H9 (cell line): ENCODE measurements around the gene GALNT4. TPM values are rescaled to one million over a fixed set of nuclear protein-coding genes. Genes with fewer than 3 reads are reported as not detected.

Experiments
- DNase-seq: peaks from one replicate; pipeline ENCODE4 v3.0.0-alpha.2; 2017
- H2AFZ ChIP-seq: one replicate; pipeline ENCODE4 v1.6.1; 2013; ENCODE audit warnings: mild to moderate bottlenecking, low read length, control low read depth, moderate library complexity
- H2AK5ac ChIP-seq: 2 replicates; pipeline ENCODE4 v1.6.1; 2013; ENCODE audit warnings: low read length, control low read depth, mixed read lengths; ENCODE audit not compliant: insufficient read length
- H2BK120ac ChIP-seq: one replicate; pipeline ENCODE4 v1.6.1; 2013; ENCODE audit warnings: low read depth, mild to moderate bottlenecking, low read length, control low read depth, inconsistent platforms; ENCODE audit not compliant: poor library complexity, severe bottlenecking
- H2BK12ac ChIP-seq: 2 replicates; pipeline ENCODE4 v1.6.1; 2013; ENCODE audit warnings: low read length, control low read depth, mixed read lengths, low read depth; ENCODE audit not compliant: insufficient read length
- H2BK15ac ChIP-seq: 2 replicates; pipeline ENCODE4 v1.6.1; 2013; ENCODE audit warnings: low read depth, low read length, control low read depth
- H2BK20ac ChIP-seq: one replicate; pipeline ENCODE4 v1.6.1; 2013; ENCODE audit warnings: low read depth, mild to moderate bottlenecking, low read length, control low read depth, inconsistent platforms; ENCODE audit not compliant: poor library complexity, severe bottlenecking
- H2BK5ac ChIP-seq: 2 replicates; pipeline ENCODE4 v1.6.1; 2013; ENCODE audit warnings: low read length, control low read depth, mixed read lengths; ENCODE audit not compliant: insufficient read length
- H3K14ac ChIP-seq: 2 replicates; pipeline ENCODE4 v1.6.1; 2013; ENCODE audit warnings: low read length, control low read depth; ENCODE audit not compliant: insufficient read depth
- H3K18ac ChIP-seq: 2 replicates; pipeline ENCODE4 v1.6.1; 2013; ENCODE audit warnings: low read depth, mild to moderate bottlenecking, mixed read lengths, low read length, control low read depth; ENCODE audit not compliant: insufficient read length
- H3K23ac ChIP-seq: 2 replicates; pipeline ENCODE4 v1.6.1; 2013; ENCODE audit warnings: low read length, control low read depth, mixed read lengths, low read depth; ENCODE audit not compliant: insufficient read length
- H3K23me2 ChIP-seq: 2 replicates; pipeline ENCODE4 v1.6.1; 2013; ENCODE audit warnings: low read depth, mild to moderate bottlenecking, mixed read lengths, low read length, control low read depth; ENCODE audit not compliant: insufficient read length, poor library complexity, severe bottlenecking
- H3K27ac ChIP-seq: 2 replicates; pipeline ENCODE4 v1.5.1; 2013; ENCODE audit warnings: low read length, control low read depth, mixed read lengths, low read depth; ENCODE audit not compliant: insufficient read length
- H3K27me3 ChIP-seq: 2 replicates; pipeline ENCODE4 v1.6.1; 2013; ENCODE audit warnings: low read length, control low read depth, inconsistent platforms; ENCODE audit not compliant: insufficient read depth
- H3K4ac ChIP-seq: 2 replicates; pipeline ENCODE4 v1.6.1; 2013; ENCODE audit warnings: low read depth, mild to moderate bottlenecking, control low read depth, inconsistent platforms, low read length, moderate library complexity
- H3K4me1 ChIP-seq: 2 replicates; pipeline ENCODE4 v1.6.1; 2013; ENCODE audit warnings: low read length, control low read depth, inconsistent platforms; ENCODE audit not compliant: insufficient read depth
- H3K4me2 ChIP-seq: 2 replicates; pipeline ENCODE4 v1.6.1; 2013; ENCODE audit warnings: low read length, control low read depth, mixed read lengths; ENCODE audit not compliant: insufficient read length, insufficient read depth
- H3K56ac ChIP-seq: 2 replicates; pipeline ENCODE4 v1.6.1; 2013; ENCODE audit warnings: low read depth, mild to moderate bottlenecking, mixed read lengths, low read length, control low read depth; ENCODE audit not compliant: insufficient read length
- H3K79me1 ChIP-seq: 2 replicates; pipeline ENCODE4 v1.6.1; 2013; ENCODE audit warnings: low read depth, mild to moderate bottlenecking, moderate library complexity, low read length, control low read depth, inconsistent platforms; ENCODE audit not compliant: insufficient read depth, poor library complexity, severe bottlenecking
- H3K79me2 ChIP-seq: 2 replicates; pipeline ENCODE4 v1.6.1; 2013; ENCODE audit warnings: low read length, control low read depth, inconsistent platforms; ENCODE audit not compliant: insufficient read depth
- H3K9ac ChIP-seq: 2 replicates; pipeline ENCODE4 v1.6.1; 2013; ENCODE audit warnings: low read length, control low read depth, mixed read lengths; ENCODE audit not compliant: insufficient read length; ENCODE audit errors: extremely low read depth
- H3K9me3 ChIP-seq: one replicate; pipeline ENCODE4 v1.6.1; 2013; ENCODE audit warnings: low read depth, low read length, inconsistent platforms; ENCODE audit not compliant: control insufficient read depth
- H3T11ph ChIP-seq: one replicate; pipeline ENCODE4 v1.6.1; 2013; ENCODE audit warnings: mild to moderate bottlenecking, low read length, control low read depth, inconsistent platforms
- H4K20me1 ChIP-seq: one replicate; pipeline ENCODE4 v1.6.1; 2013; ENCODE audit not compliant: control insufficient read depth, insufficient read length, insufficient read depth
- H4K5ac ChIP-seq: 2 replicates; pipeline ENCODE4 v1.6.1; 2013; ENCODE audit warnings: low read depth, mild to moderate bottlenecking, mixed read lengths, low read length, control low read depth; ENCODE audit not compliant: insufficient read length
- H4K8ac ChIP-seq: replicated peaks from 2 replicates; pipeline ENCODE4 v1.6.1; 2013; ENCODE audit warnings: low read length, control low read depth, mixed read lengths, low read depth; ENCODE audit not compliant: insufficient read length
- H4K91ac ChIP-seq: 2 replicates; pipeline ENCODE4 v1.6.1; 2013; ENCODE audit warnings: low read depth, mild to moderate bottlenecking, moderate library complexity, mixed read lengths, low read length, control low read depth; ENCODE audit not compliant: insufficient read length
- H3K27ac Mint-ChIP-seq, 3 experiments: 2 replicates in 2 of 3; 3 replicates in 1 of 3; pipeline ENCODE4 v1.8.0; 2020 to 2021; ENCODE audit warnings: mixed read lengths in 3 of 3, mild to moderate bottlenecking in 1 of 3, moderate library complexity in 1 of 3
- H3K27me3 Mint-ChIP-seq: 2 replicates; pipeline ENCODE4 v1.8.0; 2021; ENCODE audit warnings: low read depth, mild to moderate bottlenecking, moderate library complexity, mixed read lengths
- H3K36me3 Mint-ChIP-seq, 3 experiments: 2 replicates in 2 of 3; 3 replicates in 1 of 3; pipeline ENCODE4 v1.8.0; 2020 to 2021; ENCODE audit warnings: low read depth in 3 of 3, mixed read lengths in 3 of 3; ENCODE audit not compliant: insufficient read depth in 1 of 3
- H3K4me1 Mint-ChIP-seq, 2 experiments: 2 replicates each; pipeline ENCODE4 v1.8.0; 2020; ENCODE audit warnings: mixed read lengths in 2 of 2
- H3K4me3 Mint-ChIP-seq, 2 experiments: 2 replicates in 1 of 2; 3 replicates in 1 of 2; pipeline ENCODE4 v1.8.0; 2020 to 2021; ENCODE audit warnings: mild to moderate bottlenecking in 2 of 2, mixed read lengths in 2 of 2, moderate library complexity in 1 of 2
- H3K9me3 Mint-ChIP-seq, 2 experiments: 2 replicates in 1 of 2; 3 replicates in 1 of 2; pipeline ENCODE4 v1.8.0; 2020; ENCODE audit warnings: mild to moderate bottlenecking in 2 of 2, mixed read lengths in 2 of 2, moderate library complexity in 1 of 2
- WGBS: extraction: QIAGEN DNeasy Blood & Tissue Kit; methylation state at CpG from one replicate; pipeline ENCODE4 v1.1.7; 2013; ENCODE audit warnings: missing lambda C conversion rate, low lambda C conversion rate, mixed read lengths; ENCODE audit not compliant: insufficient read length; ENCODE audit errors: extremely low coverage; 5-methylcytosine and 5-hydroxymethylcytosine counted together
- total RNA-seq: library from RNA; stranded (reverse); gene quantifications from 2 replicates; pipeline ENCODE4 v1.2.1, GENCODE V29; 2021
- TF ChIP-seq, protein P1 (sequence below): fragments of 200-600 bp; sonication (generic); conservative IDR thresholded peaks from 3 replicates; pipeline ENCODE4 v1.8.0; 2021; ENCODE audit warnings: antibody characterized with exemption, mild to moderate bottlenecking

GALNT4 gene
- total RNA-seq, 1 experiment from 2014 or later = 3.1 TPM

DNA sequence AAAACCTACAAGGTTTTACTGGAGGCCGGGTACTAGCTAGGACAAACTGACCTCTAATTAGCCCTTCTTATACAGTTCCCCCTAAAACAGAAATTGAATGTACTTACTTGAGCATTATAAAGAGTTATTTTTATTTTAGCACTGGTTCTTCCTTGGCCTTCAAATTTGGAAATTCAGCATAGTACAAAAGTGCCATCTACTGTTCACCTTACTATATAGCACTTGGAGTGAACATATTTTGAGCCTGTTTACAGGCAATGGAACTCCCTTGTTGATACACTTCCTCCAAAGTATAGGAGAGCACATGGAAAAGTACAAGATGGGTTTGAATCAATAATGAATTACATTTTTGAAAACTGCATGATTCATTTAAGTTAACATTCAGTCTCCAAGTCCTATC lies 5.1 kb upstream of the GALNT4 start:
- Mint-ChIP-seq H3K4me3 (no peak overlapping the region), H3K9me3 (no peaks in the 10 kb centered on the region), H3K4me1 (peaks cover 0 to 2% of the 10 kb centered on the region in 2 experiments; a peak in 2 of 4 replicates), H3K27ac (no peak overlapping the region), H3K27me3 (peaks cover 2% of the 10 kb centered on the region), H3K36me3 (no peaks in the 10 kb centered on the region)
- Histone ChIP-seq H2BK20ac (no peak overlapping the region), H2BK120ac (no peak overlapping the region), H2AK5ac (no peak overlapping the region), H2AFZ (no peak overlapping the region), H2BK5ac (no peak overlapping the region), H4K8ac (no peak overlapping the region), H3K27me3 (no peaks in the 10 kb centered on the region), H3K18ac (no peak overlapping the region), H4K20me1 (no peaks in the 10 kb centered on the region), H3T11ph (no peak overlapping the region), H3K4me1 (no peaks in the 10 kb centered on the region), H2BK15ac (no peak overlapping the region), H3K27ac (no peak overlapping the region), H3K14ac (no peak overlapping the region), H3K56ac (no peak overlapping the region), H3K4ac (no peak overlapping the region), H3K79me2 (no peaks in the 10 kb centered on the region), H2BK12ac (no peak overlapping the region), H4K91ac (no peak overlapping the region), H3K79me1 (no peaks in the 10 kb centered on the region), H3K23ac (no peak overlapping the region), H3K9ac (no peak overlapping the region), H4K5ac (no peak overlapping the region), H3K23me2 (peaks cover 3% of the 10 kb centered on the region), H3K9me3 (no peaks in the 10 kb centered on the region), H3K4me2 (no peak overlapping the region)
- no peak for DNase-seq
- TF ChIP-seq, protein P1, sequence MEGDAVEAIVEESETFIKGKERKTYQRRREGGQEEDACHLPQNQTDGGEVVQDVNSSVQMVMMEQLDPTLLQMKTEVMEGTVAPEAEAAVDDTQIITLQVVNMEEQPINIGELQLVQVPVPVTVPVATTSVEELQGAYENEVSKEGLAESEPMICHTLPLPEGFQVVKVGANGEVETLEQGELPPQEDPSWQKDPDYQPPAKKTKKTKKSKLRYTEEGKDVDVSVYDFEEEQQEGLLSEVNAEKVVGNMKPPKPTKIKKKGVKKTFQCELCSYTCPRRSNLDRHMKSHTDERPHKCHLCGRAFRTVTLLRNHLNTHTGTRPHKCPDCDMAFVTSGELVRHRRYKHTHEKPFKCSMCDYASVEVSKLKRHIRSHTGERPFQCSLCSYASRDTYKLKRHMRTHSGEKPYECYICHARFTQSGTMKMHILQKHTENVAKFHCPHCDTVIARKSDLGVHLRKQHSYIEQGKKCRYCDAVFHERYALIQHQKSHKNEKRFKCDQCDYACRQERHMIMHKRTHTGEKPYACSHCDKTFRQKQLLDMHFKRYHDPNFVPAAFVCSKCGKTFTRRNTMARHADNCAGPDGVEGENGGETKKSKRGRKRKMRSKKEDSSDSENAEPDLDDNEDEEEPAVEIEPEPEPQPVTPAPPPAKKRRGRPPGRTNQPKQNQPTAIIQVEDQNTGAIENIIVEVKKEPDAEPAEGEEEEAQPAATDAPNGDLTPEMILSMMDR = peak; percentile 70
- WGBS = no CpG with 5 or more reads among the region's 1 CpG
